IMR-90 (cell line): ENCODE data around the gene WNT3. TPM values are rescaled to one million over a fixed set of nuclear protein-coding genes. Genes with fewer than 3 reads are reported as not detected.

ENCODE experiments used
- ATAC-seq: fragments of 200-7000 bp; cut with Tn5 transposase; 2 replicates; pipeline ENCODE4 v1.9.1; 2020; ENCODE audit warnings: low read depth, mild to moderate bottlenecking, moderate library complexity
- BruUV-seq: library from RNA; stranded (reverse); fragments of 400-500 nt; replicated peaks from 2 replicates; lab custom pipeline; 2021; lab: Mats Ljungman, UMichigan
- CTCF ChIA-PET: fragments of 300-600 bp; formaldehyde crosslinking; extraction: SDS; loops from one replicate; lab custom pipeline; 2021; ENCODE audit warnings: antibody characterized with exemption; lab: Yijun Ruan, JAX
- POLR2A ChIA-PET: fragments of 300-600 bp; sonication (Branson Sonifier 250); formaldehyde crosslinking; loops from one replicate; lab custom pipeline; 2022; ENCODE audit warnings: antibody characterized with exemption; ENCODE audit not compliant: unreplicated experiment; lab: Charles Lee
- DNase-seq: peaks from one replicate; pipeline ENCODE4 v3.0.0; 2013
- H2AFZ ChIP-seq: replicated peaks from 2 replicates; pipeline ENCODE3; 2013; ENCODE audit warnings: low read length, mild to moderate bottlenecking; ENCODE audit not compliant: poor library complexity
- H2AK5ac ChIP-seq: 2 replicates; pipeline ENCODE4 v1.6.1; 2013; ENCODE audit warnings: low read depth, low read length, inconsistent platforms
- H2AK9ac ChIP-seq: replicated peaks from 2 replicates; pipeline ENCODE3; 2013; ENCODE audit warnings: mild to moderate bottlenecking, low read depth, low read length, moderate library complexity; ENCODE audit not compliant: poor library complexity
- H2BK120ac ChIP-seq: 2 replicates; pipeline ENCODE4 v1.6.1; 2013; ENCODE audit warnings: low read depth, low read length, inconsistent platforms
- H2BK15ac ChIP-seq: 3 replicates; pipeline ENCODE4 v1.6.1; 2013; ENCODE audit warnings: low read depth, low read length, inconsistent platforms
- H2BK20ac ChIP-seq: 2 replicates; pipeline ENCODE4 v1.6.1; 2013; ENCODE audit warnings: low read depth, mild to moderate bottlenecking, inconsistent platforms, low read length, moderate library complexity
- H2BK5ac ChIP-seq: 2 replicates; pipeline ENCODE4 v1.6.1; 2013; ENCODE audit warnings: mild to moderate bottlenecking, low read depth, low read length, inconsistent platforms; ENCODE audit not compliant: poor library complexity, severe bottlenecking
- H3K14ac ChIP-seq: replicated peaks from 2 replicates; pipeline ENCODE4 v1.6.1; 2013; ENCODE audit warnings: low read depth, low read length, inconsistent platforms
- H3K18ac ChIP-seq: 2 replicates; pipeline ENCODE4 v1.6.1; 2013; ENCODE audit warnings: low read depth, low read length, control low read depth
- H3K23ac ChIP-seq: 2 replicates; pipeline ENCODE4 v1.6.1; 2013; ENCODE audit warnings: low read depth, low read length, inconsistent platforms
- H3K27ac ChIP-seq: 2 replicates; pipeline ENCODE4 v1.5.1; 2013; ENCODE audit warnings: mild to moderate bottlenecking, control low read depth, low read length; ENCODE audit not compliant: insufficient read depth
- H3K27me3 ChIP-seq: 2 replicates; pipeline ENCODE4 v1.6.1; 2013; ENCODE audit warnings: low read length; ENCODE audit not compliant: control insufficient read depth, insufficient read depth
- H3K36me3 ChIP-seq: 2 replicates; pipeline ENCODE4 v1.6.1; 2013; ENCODE audit warnings: low read length, mixed read lengths; ENCODE audit not compliant: control insufficient read depth, insufficient read depth
- H3K4ac ChIP-seq: 2 replicates; pipeline ENCODE4 v1.6.1; 2013; ENCODE audit warnings: low read depth, low read length, inconsistent platforms
- H3K4me1 ChIP-seq: 2 replicates; pipeline ENCODE4 v1.6.1; 2013; ENCODE audit warnings: low read length, mixed read lengths; ENCODE audit not compliant: control insufficient read depth, insufficient read depth
- H3K4me2 ChIP-seq: 2 replicates; pipeline ENCODE4 v1.6.1; 2013; ENCODE audit warnings: low read depth, mild to moderate bottlenecking, control low read depth, low read length, moderate library complexity
- H3K4me3 ChIP-seq: 2 replicates; pipeline ENCODE4 v1.5.1; 2013; ENCODE audit warnings: low read depth, mild to moderate bottlenecking, control low read depth, low read length, moderate library complexity; ENCODE audit not compliant: insufficient read depth
- H3K56ac ChIP-seq: 2 replicates; pipeline ENCODE4 v1.6.1; 2013; ENCODE audit warnings: low read length, inconsistent platforms; ENCODE audit not compliant: insufficient read depth; ENCODE audit errors: extremely low read depth
- H3K79me1 ChIP-seq, 2 experiments: 2 replicates each; pipeline ENCODE4 v1.6.1; 2013; ENCODE audit warnings: low read length in 2 of 2, inconsistent platforms in 1 of 2, low read depth in 1 of 2
- H3K9ac ChIP-seq: 2 replicates; pipeline ENCODE4 v1.6.1; 2013; ENCODE audit warnings: low read depth, low read length, control low read depth
- H3K9me1 ChIP-seq: 2 replicates; pipeline ENCODE4 v1.6.1; 2013; ENCODE audit warnings: low read length, inconsistent platforms; ENCODE audit not compliant: insufficient read depth
- H3K9me3 ChIP-seq: 2 replicates; pipeline ENCODE4 v1.6.1; 2013; ENCODE audit warnings: low read length; ENCODE audit not compliant: control insufficient read depth, insufficient read depth
- H4K20me1 ChIP-seq: 2 replicates; pipeline ENCODE4 v1.6.1; 2013; ENCODE audit warnings: low read length, inconsistent platforms; ENCODE audit not compliant: insufficient read depth
- H4K5ac ChIP-seq: 2 replicates; pipeline ENCODE4 v1.6.1; 2013; ENCODE audit warnings: mild to moderate bottlenecking, low read depth, low read length, control low read depth
- H4K8ac ChIP-seq, 2 experiments: 2 replicates each; pipeline ENCODE4 v1.6.1; 2013; ENCODE audit warnings: low read depth in 2 of 2, low read length in 2 of 2, control low read depth in 1 of 2, inconsistent platforms in 1 of 2
- H4K91ac ChIP-seq: 2 replicates; pipeline ENCODE4 v1.6.1; 2013; ENCODE audit warnings: low read depth, low read length, inconsistent platforms; ENCODE audit not compliant: insufficient read depth
- BHLHE40 ChIP-seq: fragments of 150-350 bp; IDR thresholded peaks from 2 replicates; pipeline ENCODE4 v1.6.1; 2016; ENCODE audit warnings: mild to moderate bottlenecking, low read depth, low read length
- CEBPB ChIP-seq: IDR thresholded peaks from 2 replicates; pipeline ENCODE4 v1.6.1; 2012; ENCODE audit warnings: low read depth, low read length, improper control_type of control experiment
- CHD1 ChIP-seq: IDR thresholded peaks from 2 replicates; pipeline ENCODE4 v1.6.1; 2012; ENCODE audit warnings: low read depth, low read length, improper control_type of control experiment
- CTCF ChIP-seq: conservative IDR thresholded peaks from 2 replicates; pipeline ENCODE4 v1.5.1; 2012; ENCODE audit warnings: mild to moderate bottlenecking, low read depth, low read length, improper control_type of control experiment
- FOS ChIP-seq: fragments of 150-350 bp; IDR thresholded peaks from 2 replicates; pipeline ENCODE4 v1.6.1; 2016; ENCODE audit warnings: low read depth, low read length
- MAFK ChIP-seq: IDR thresholded peaks from 2 replicates; pipeline ENCODE4 v1.6.1; 2012; ENCODE audit warnings: low read depth, low read length, improper control_type of control experiment
- MAZ ChIP-seq: IDR thresholded peaks from 2 replicates; pipeline ENCODE4 v1.6.1; 2012; ENCODE audit warnings: low read depth, mild to moderate bottlenecking, low read length, improper control_type of control experiment, moderate library complexity, borderline replicate concordance
- MXI1 ChIP-seq: IDR thresholded peaks from 2 replicates; pipeline ENCODE4 v1.6.1; 2012; ENCODE audit warnings: low read depth, mild to moderate bottlenecking, low read length, moderate library complexity, borderline replicate concordance
- NFE2L2 ChIP-seq: fragments of 150-350 bp; IDR thresholded peaks from 2 replicates; pipeline ENCODE4 v1.6.1; 2016; ENCODE audit warnings: low read depth, mild to moderate bottlenecking, low read length
- POLR2A ChIP-seq: IDR thresholded peaks from 2 replicates; pipeline ENCODE4 v1.6.1; 2012; ENCODE audit warnings: mild to moderate bottlenecking, low read depth, low read length
- RAD21 ChIP-seq: IDR thresholded peaks from 2 replicates; pipeline ENCODE4 v1.6.1; 2012; ENCODE audit warnings: low read length, improper control_type of control experiment
- RCOR1 ChIP-seq: IDR thresholded peaks from 2 replicates; pipeline ENCODE4 v1.6.1; 2012; ENCODE audit warnings: mild to moderate bottlenecking, low read length, improper control_type of control experiment; ENCODE audit not compliant: insufficient replicate concordance
- RFX5 ChIP-seq: IDR thresholded peaks from 2 replicates; pipeline ENCODE4 v1.8.0; 2012; ENCODE audit warnings: low read depth, mild to moderate bottlenecking, low read length, moderate library complexity
- SMC3 ChIP-seq: fragments of 150-350 bp; IDR thresholded peaks from 2 replicates; pipeline ENCODE4 v1.6.1; 2016; ENCODE audit warnings: low read depth, mild to moderate bottlenecking, antibody characterized with exemption, low read length, moderate library complexity
- WGBS, 2 experiments: methylation state at CpG; one replicate each; pipeline versions ENCODE4 v1.1.5 to v1.1.7; 2013; ENCODE audit warnings: missing lambda C conversion rate in 2 of 2; ENCODE audit not compliant: insufficient read length in 1 of 2; ENCODE audit errors: extremely low coverage in 2 of 2; 5-methylcytosine and 5-hydroxymethylcytosine counted together
- dilution Hi-C: fragments of 300-500 bp; cut with HindIII; formaldehyde crosslinking; loops from one replicate; pipeline ENCODE4 v1.14.3; 2018; ENCODE audit warnings: low sequenced_read_pairs; ENCODE audit not compliant: unreplicated experiment
- in situ Hi-C: fragments of 300-500 bp; cut with MboI; formaldehyde crosslinking; loops from 3 replicates; pipeline ENCODE4 v1.14.3; 2019; ENCODE audit warnings: low sequenced_read_pairs, inconsistent platforms, mixed read lengths
- intact Hi-C: fragments of 100-400 bp; cut with micrococcal nuclease; formaldehyde crosslinking; loops from 2 replicates; pipeline ENCODE4 v1.10.0; 2022
- polyA plus RNA-seq, 3 experiments: library from polyadenylated mRNA; depleted of rRNA; stranded (reverse); fragments of >200 nt; gene quantifications; 2 replicates each; pipeline ENCODE4 v1.2.3, GENCODE V29; 2012; ENCODE audit warnings: low replicate concordance in 1 of 3
- total RNA-seq: library from RNA; depleted of rRNA; stranded (reverse); fragments of >200 nt; gene quantifications from 2 replicates; pipeline ENCODE4 v1.2.3, GENCODE V29; 2012

The WNT3 gene
- total and polyA plus RNA-seq, 2 of the 4 experiments (the other 2 are of a cell fraction), result 0.72 to 1.0 TPM

- TF ChIP-seq CTCF (no peak), RAD21 (no peak)
Measured at GRCh38 chr17:46862949-46863348, 44.5 kb upstream of the WNT3 start (continued).

DNA sequence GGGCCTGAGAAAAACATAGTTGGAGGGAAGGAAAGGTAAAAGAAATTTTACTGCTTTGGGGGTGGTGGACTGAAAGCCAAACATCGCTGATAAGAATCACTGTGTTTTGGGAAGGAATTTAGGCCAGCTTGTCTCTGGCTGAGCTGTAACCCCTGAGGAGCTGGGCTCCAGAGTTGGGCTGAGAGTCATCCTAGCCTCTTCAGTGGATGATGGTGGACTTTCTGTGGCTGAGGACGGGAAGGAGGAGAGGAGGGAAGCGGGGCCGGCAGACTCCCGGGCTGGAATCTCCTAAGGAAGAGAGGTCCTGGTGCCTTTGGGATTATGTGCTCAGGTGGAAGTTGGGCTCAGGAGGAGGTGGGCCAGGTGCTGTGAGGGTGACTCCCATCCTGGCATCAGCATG lies 41.5 kb upstream of the WNT3 start:
- Histone ChIP-seq H2AK9ac (no peak overlapping the region), H2BK5ac (no peak overlapping the region), H3K14ac (no peak overlapping the region), H3K27ac (no peak overlapping the region), H4K5ac (no peak overlapping the region), H2BK20ac (no peak overlapping the region), H3K9ac (no peak overlapping the region), H3K4ac (no peak overlapping the region), H2BK120ac (no peak overlapping the region), H3K4me3 (no peak overlapping the region), H3K4me2 (no peak overlapping the region), H4K20me1 (no peaks in the 10 kb centered on the region), H2AK5ac (no peak overlapping the region), H3K9me1 (no peaks in the 10 kb centered on the region; the same call in 1 of the 2 replicates), H2AFZ (no peak overlapping the region), H3K79me1 (no peaks in the 10 kb centered on the region), H3K18ac (no peak overlapping the region), H3K36me3 (no peaks in the 10 kb centered on the region), H3K4me1 (peaks cover 2% of the 10 kb centered on the region; the same call in 1 of the 2 replicates), H4K91ac (no peak overlapping the region), H4K8ac (no peak overlapping the region), H3K9me3 (no peaks in the 10 kb centered on the region), H2BK15ac (no peak overlapping the region), H3K27me3 (peaks cover 36% of the 10 kb centered on the region), H3K56ac (no peak overlapping the region), H3K23ac (no peak overlapping the region)
- POLR2A ChIA-PET, result no interaction called here
- intact Hi-C loops (loop anchor here (10.0 kb wide), 1 partner anchor 65 kb away; no protein-coding TSS in a partner anchor), dilution Hi-C loops (no loop called here), in situ Hi-C loops (loop anchor here (25.0 kb wide), 1 partner anchor 152 kb away; no protein-coding TSS in a partner anchor)
- ATAC-seq (no peak), DNase-seq (no peak)
- CTCF ChIA-PET, result interaction anchor here (0.7 to 1.3 kb wide), 2 partner anchors 18 to 26 kb away, joined by 4 read pairs; no protein-coding TSS in a partner anchor
- no TSS peak for BruUV-seq
- 70% methylated on average over 3 of the region's 5 CpGs; no CpG with 5 or more reads in 1 of the 2 experiments for WGBS, 2 experiments
- TF ChIP-seq BHLHE40, result no peak
- TF ChIP-seq CTCF, result no peak
- no peak for TF ChIP-seq SMC3
- no peak for TF ChIP-seq MXI1
- TF ChIP-seq POLR2A, result no peak
- TF ChIP-seq FOS, result no peak
- no peak for TF ChIP-seq MAZ
- no peak for TF ChIP-seq CEBPB
- no peak for TF ChIP-seq RCOR1
- no peak for TF ChIP-seq RFX5
- TF ChIP-seq RAD21, result no peak
- TF ChIP-seq CHD1, result no peak
- TF ChIP-seq NFE2L2, result no peak
- TF ChIP-seq MAFK, result no peak
